ENCODE measurements around the gene PGM5. TPM values are rescaled to one million over a fixed set of nuclear protein-coding genes. Genes with fewer than 3 reads are reported as not detected.

PGM5 gene
- polyA plus RNA-seq, 1 donor (not counting 4 experiments of a cell fraction or from before 2014, with no cell fraction given): 0.18 TPM

- Histone ChIP-seq H3K4me3 (ENCODE audit: control insufficient read depth in 2 of 3, extremely low read depth in 1 of 3, insufficient read depth in 2 of 3, low read depth in 1 of 3, low read length in 3 of 3) (no peak overlapping the region), H2AFZ (ENCODE audit: control insufficient read depth, low read length) (no peak overlapping the region), H3K4me2 (ENCODE audit: control insufficient read depth, extremely low read depth, insufficient read depth, low read depth, low read length) (no peak overlapping the region), H3K36me3 (ENCODE audit: control insufficient read depth in 2 of 2, extremely low read depth in 1 of 2, insufficient read depth in 2 of 2, low read length in 2 of 2) (no peaks in the 10 kb centered on the region), H3K27ac (ENCODE audit: control insufficient read depth, insufficient read depth, low read length) (no peak overlapping the region), H3K4me1 (ENCODE audit: control insufficient read depth, extremely low read depth, insufficient read depth, low read length) (no peaks in the 10 kb centered on the region), H3K9ac (ENCODE audit: control insufficient read depth, extremely low read depth, insufficient read depth, low read length) (no peak overlapping the region), H3K9me1 (ENCODE audit: control insufficient read depth, extremely low read depth, insufficient read depth, low read length) (no peaks in the 10 kb centered on the region), H3K27me3 (ENCODE audit: control insufficient read depth, extremely low read depth, insufficient read depth, low read length) (peaks cover 3% of the 10 kb centered on the region), H4K20me1 (ENCODE audit: control insufficient read depth, extremely low read depth, insufficient read depth, low read length) (no peaks in the 10 kb centered on the region), H3K79me2 (ENCODE audit: control insufficient read depth, insufficient read depth, low read length) (no peaks in the 10 kb centered on the region), H3K9me3 (ENCODE audit: control insufficient read depth, low read depth, low read length) (no peaks in the 10 kb centered on the region)
- dilution Hi-C loops (cut with MboI; ENCODE audit: extremely low pct_ligation_motif_present, low sequenced_read_pairs): no loop called here
- DNase-seq (ENCODE audit: low read depth, low spot score) (no peak), FAIRE-seq (no peak)
- TF ChIP-seq CTCF (optimal IDR thresholded peaks at IDR 0.05 in 1 of 3, IDR thresholded peaks at IDR 0.05 in 1 of 3, conservative IDR thresholded peaks at IDR 0.05 in 1 of 3; ENCODE audit: extremely low read depth in 1 of 3, insufficient read depth in 2 of 3, low read length in 3 of 3) (no peak), EZH2 (IDR thresholded peaks at IDR 0.05; ENCODE audit: low read length) (no peak)
Measured at GRCh38 chr9:68446836-68447235, 90.4 kb downstream of the PGM5 start.

GRCh38 chr9:68447611-68448010, 91.2 kb downstream of the PGM5 start:
- FAIRE-seq (no peak), DNase-seq (ENCODE audit: low read depth, low spot score) (no peak)
- no peak overlapping the region for H3K27ac ChIP-seq (ENCODE audit: control insufficient read depth, insufficient read depth, low read length)
- peaks cover 3% of the 10 kb centered on the region for H3K27me3 ChIP-seq (ENCODE audit: control insufficient read depth, extremely low read depth, insufficient read depth, low read length)
- H3K9me3 ChIP-seq (ENCODE audit: control insufficient read depth, low read depth, low read length): no peaks in the 10 kb centered on the region
- no peak overlapping the region for H3K9ac ChIP-seq (ENCODE audit: control insufficient read depth, extremely low read depth, insufficient read depth, low read length)
- no peaks in the 10 kb centered on the region for H3K36me3 ChIP-seq (ENCODE audit: control insufficient read depth in 2 of 2, extremely low read depth in 1 of 2, insufficient read depth in 2 of 2, low read length in 2 of 2)
- H2AFZ ChIP-seq (ENCODE audit: control insufficient read depth, low read length): no peak overlapping the region
- H3K4me1 ChIP-seq (ENCODE audit: control insufficient read depth, extremely low read depth, insufficient read depth, low read length): no peaks in the 10 kb centered on the region
- H3K4me2 ChIP-seq (ENCODE audit: control insufficient read depth, extremely low read depth, insufficient read depth, low read depth, low read length): no peak overlapping the region
- H4K20me1 ChIP-seq (ENCODE audit: control insufficient read depth, extremely low read depth, insufficient read depth, low read length): no peaks in the 10 kb centered on the region
- dilution Hi-C loops (cut with MboI; ENCODE audit: extremely low pct_ligation_motif_present, low sequenced_read_pairs): no loop called here
- H3K4me3 ChIP-seq (ENCODE audit: control insufficient read depth in 2 of 3, extremely low read depth in 1 of 3, insufficient read depth in 2 of 3, low read depth in 1 of 3, low read length in 3 of 3): no peak overlapping the region
- no peaks in the 10 kb centered on the region for H3K79me2 ChIP-seq (ENCODE audit: control insufficient read depth, insufficient read depth, low read length)
- no peak for TF ChIP-seq EZH2 (IDR thresholded peaks at IDR 0.05; ENCODE audit: low read length)
- TF ChIP-seq CTCF (optimal IDR thresholded peaks at IDR 0.05 in 1 of 3, IDR thresholded peaks at IDR 0.05 in 1 of 3, conservative IDR thresholded peaks at IDR 0.05 in 1 of 3; ENCODE audit: extremely low read depth in 1 of 3, insufficient read depth in 2 of 3, low read length in 3 of 3): no peak
- no peaks in the 10 kb centered on the region for H3K9me1 ChIP-seq (ENCODE audit: control insufficient read depth, extremely low read depth, insufficient read depth, low read length)

All from keratinocyte (primary cell).